GM19455 (cell line): ENCODE results near the gene SHISAL1.

Source experiments
- ATAC-seq: cut with Tn5 transposase; IDR thresholded peaks from one replicate; pipeline ENCODE4 v1.9.1; 2021; ENCODE audit not compliant: unreplicated experiment

The SHISAL1 gene

GRCh38 chr22:44266796-44267760 lies 45.7 kb downstream of the SHISAL1 start:
- no peak for ATAC-seq

- no peak for ATAC-seq
Measured at GRCh38 chr22:44263547-44263946, 49.2 kb downstream of the SHISAL1 start.

- no peak for ATAC-seq
Measured at GRCh38 chr22:44261861-44262595, 50.7 kb downstream of the SHISAL1 start.

- ATAC-seq: no peak
Measured at GRCh38 chr22:44261164-44261860, 51.4 kb downstream of the SHISAL1 start.

GRCh38 chr22:44260216-44261035 lies 52.3 kb downstream of the SHISAL1 start:
- ATAC-seq: no peak

- ATAC-seq: no peak
Measured at GRCh38 chr22:44259366-44260215, 53.2 kb downstream of the SHISAL1 start.

- ATAC-seq: no peak
Measured at GRCh38 chr22:44256556-44257485, 55.9 kb downstream of the SHISAL1 start.

GRCh38 chr22:44256085-44256484 lies 56.7 kb downstream of the SHISAL1 start:
- no peak for ATAC-seq

- no peak for ATAC-seq
Measured at GRCh38 chr22:44254811-44255210, 57.9 kb downstream of the SHISAL1 start.

- no peak for ATAC-seq
Measured at GRCh38 chr22:44249376-44250147, 63.2 kb downstream of the SHISAL1 start.

- no peak for ATAC-seq
Measured at GRCh38 chr22:44248926-44249325, 63.8 kb downstream of the SHISAL1 start.

GRCh38 chr22:44247923-44248892 lies 64.5 kb downstream of the SHISAL1 start:
- ATAC-seq: no peak

GRCh38 chr22:44247346-44247745 lies 65.4 kb downstream of the SHISAL1 start:
- ATAC-seq: no peak

GRCh38 chr22:44246615-44247326 lies 66.0 kb downstream of the SHISAL1 start:
- no peak for ATAC-seq

- no peak for ATAC-seq
Measured at GRCh38 chr22:44245867-44246266, 66.9 kb downstream of the SHISAL1 start.

GRCh38 chr22:44245438-44245837 lies 67.3 kb downstream of the SHISAL1 start:
- ATAC-seq: no peak
